ENCODE measurements around the gene NFKBIE.
"Not testable (repeated sequence)": the region's sequence is repeated elsewhere in the genome, so short reads cannot be mapped to it uniquely, and the experiment has no call there.

Gene NFKBIE, protein sequence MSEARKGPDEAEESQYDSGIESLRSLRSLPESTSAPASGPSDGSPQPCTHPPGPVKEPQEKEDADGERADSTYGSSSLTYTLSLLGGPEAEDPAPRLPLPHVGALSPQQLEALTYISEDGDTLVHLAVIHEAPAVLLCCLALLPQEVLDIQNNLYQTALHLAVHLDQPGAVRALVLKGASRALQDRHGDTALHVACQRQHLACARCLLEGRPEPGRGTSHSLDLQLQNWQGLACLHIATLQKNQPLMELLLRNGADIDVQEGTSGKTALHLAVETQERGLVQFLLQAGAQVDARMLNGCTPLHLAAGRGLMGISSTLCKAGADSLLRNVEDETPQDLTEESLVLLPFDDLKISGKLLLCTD

GRCh38 chr6:44265007-44265721, at the start of gene NFKBIE:
TSS of gene NFKBIE (minus strand) at chr6:44265551. CDS start at chr6:44265346, 205 bp downstream.
- peak; percentile 87 for DNase-seq (ENCODE audit: low spot score)

- not testable (repeated sequence) for DNase-seq (ENCODE audit: low spot score)
These were observed 49.3 kb upstream of the NFKBIE start for GRCh38 chr6:44314657-44315056.

- DNase-seq (ENCODE audit: low spot score), result peak; percentile 80
These were observed 47.8 kb upstream of the NFKBIE start, which contains the start of gene AARS2 for GRCh38 chr6:44312901-44313788. TSS of gene AARS2 (minus strand) at chr6:44313347. CDS start at chr6:44313323, 24 bp downstream.

GRCh38 chr6:44311767-44312166, 46.4 kb upstream of the NFKBIE start:
- DNase-seq (ENCODE audit: low spot score), result no peak

DNA sequence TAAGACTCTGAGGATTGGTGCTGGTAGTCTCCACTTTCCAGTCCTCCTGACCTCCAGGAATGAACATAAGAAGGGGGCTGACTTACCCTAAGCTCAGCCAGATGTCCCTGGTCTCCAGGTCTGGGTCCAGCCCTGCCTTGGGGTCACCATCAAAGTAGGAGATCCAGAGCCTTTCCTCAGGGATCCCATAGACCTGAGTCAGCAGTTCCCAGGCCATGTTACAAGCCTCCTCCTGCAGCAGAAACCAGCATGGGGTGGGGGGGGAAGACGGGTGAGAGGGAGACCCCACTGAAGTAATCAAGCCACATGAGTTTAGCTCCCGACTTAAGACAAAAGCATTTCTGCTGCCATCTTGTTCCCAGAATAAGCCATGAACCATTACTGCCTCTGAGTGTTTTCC, 46.0 kb upstream of the NFKBIE start:
- no peak for DNase-seq (ENCODE audit: low spot score)

- no peak for DNase-seq (ENCODE audit: low spot score)
These were observed 44.9 kb upstream of the NFKBIE start for GRCh38 chr6:44310241-44310640.

DNA sequence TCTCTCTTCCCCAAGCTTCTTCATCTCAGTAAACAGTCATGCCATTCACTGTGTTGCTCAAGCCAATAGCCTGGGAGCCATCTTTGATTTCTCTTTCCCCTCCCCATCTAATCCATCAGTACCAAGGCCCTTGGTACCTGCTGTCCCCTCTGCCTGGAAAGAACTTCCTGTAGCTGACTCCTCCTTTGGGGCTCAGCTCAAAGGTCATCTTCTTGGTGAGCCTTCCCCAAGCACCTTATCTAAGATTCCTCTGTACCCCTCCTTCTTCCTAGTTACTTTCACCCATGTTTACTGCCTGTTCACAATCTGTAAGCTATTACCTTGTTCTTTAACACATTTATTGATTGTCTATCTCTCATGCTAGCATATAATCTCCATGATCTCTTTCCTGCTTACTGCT, 44.3 kb upstream of the NFKBIE start:
- DNase-seq (ENCODE audit: low spot score), result no peak

DNA sequence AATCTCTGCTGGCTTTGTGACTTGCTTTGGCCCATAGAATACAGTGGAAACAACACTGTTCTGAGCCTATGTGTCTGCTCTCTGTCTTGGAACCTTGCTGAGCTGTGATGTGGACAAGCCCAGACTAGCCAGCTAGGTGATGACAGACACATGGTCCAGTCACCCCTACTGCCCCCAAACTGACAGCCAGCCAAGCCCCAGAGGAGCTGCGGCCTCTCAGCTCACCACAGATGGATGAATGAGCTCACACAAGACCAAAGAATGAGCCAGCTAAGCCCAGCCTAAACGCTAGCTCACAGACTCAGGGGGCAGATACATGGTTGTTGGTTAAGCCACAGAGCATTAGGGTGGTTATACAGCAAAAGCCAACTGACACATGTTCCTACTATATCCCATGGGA, 43.7 kb upstream of the NFKBIE start:
- DNase-seq (ENCODE audit: low spot score), result no peak

DNA sequence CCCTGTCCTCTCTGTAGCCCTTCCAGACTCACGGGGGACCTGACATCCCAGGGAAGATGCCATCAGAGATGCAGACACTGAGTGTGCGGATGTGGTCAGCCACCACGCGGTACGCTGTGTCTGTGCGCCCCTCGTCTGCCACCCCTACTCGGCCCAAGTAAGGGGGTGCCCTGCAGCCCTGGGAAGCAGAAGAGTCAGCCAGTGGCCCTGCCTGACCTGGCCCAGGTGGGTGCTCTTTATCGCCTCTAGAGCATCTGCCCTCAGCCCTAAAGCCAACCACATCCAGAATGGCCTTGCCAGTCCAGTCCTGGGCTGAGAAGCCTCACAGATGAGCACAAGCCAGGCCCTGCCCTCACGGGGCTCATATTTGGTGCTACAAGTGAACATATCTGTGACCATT, 41.9 kb upstream of the NFKBIE start:
- no peak for DNase-seq (ENCODE audit: low spot score)

DNA sequence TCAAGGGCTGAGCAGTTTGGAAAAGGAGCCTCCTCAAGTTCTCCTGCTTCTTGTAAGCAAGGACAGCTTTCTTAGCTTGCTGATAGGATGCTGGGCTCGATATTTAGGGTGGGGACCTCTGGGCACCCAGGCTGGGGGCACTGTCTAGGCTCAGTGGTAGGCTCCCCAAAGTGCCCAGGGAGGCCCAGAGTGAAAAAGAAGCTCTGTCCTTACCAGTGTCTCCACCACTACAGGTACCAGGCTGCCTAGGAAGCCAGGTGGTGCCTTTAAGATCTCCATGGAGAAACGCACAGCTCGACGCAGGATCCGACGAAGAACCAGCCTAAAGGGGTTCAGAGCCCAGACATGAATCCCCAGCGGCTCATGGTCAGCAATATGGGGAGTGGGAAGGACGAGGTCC, 41.4 kb upstream of the NFKBIE start:
- no peak for DNase-seq (ENCODE audit: low spot score)

DNA sequence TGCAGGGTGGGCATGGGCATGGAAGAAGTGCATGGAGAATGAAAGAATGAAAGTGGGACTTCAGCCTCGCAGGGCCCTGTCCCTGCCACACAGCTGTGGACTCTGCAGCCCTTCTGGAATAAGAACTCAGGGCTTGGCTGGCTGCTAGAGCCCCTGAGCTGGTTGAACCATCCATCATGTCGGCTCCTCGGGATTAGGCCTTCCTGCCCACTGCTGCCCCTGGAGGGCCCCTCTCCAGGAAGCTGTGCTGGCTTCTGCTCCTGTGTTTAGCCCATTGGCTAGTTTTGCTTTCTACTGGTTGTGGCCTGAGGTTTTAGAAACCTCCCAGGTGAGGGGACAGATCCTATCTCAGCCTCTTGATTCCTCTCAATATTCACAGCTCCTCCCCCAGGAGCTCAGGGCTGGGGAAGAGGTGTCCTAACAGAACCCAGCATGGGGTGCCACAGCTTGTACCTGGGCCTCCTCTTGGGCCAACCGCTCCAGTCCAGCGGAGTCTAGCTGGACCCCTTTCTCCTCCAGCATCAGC, 39.9 kb upstream of the NFKBIE start:
- no peak for DNase-seq (ENCODE audit: low spot score)

DNA sequence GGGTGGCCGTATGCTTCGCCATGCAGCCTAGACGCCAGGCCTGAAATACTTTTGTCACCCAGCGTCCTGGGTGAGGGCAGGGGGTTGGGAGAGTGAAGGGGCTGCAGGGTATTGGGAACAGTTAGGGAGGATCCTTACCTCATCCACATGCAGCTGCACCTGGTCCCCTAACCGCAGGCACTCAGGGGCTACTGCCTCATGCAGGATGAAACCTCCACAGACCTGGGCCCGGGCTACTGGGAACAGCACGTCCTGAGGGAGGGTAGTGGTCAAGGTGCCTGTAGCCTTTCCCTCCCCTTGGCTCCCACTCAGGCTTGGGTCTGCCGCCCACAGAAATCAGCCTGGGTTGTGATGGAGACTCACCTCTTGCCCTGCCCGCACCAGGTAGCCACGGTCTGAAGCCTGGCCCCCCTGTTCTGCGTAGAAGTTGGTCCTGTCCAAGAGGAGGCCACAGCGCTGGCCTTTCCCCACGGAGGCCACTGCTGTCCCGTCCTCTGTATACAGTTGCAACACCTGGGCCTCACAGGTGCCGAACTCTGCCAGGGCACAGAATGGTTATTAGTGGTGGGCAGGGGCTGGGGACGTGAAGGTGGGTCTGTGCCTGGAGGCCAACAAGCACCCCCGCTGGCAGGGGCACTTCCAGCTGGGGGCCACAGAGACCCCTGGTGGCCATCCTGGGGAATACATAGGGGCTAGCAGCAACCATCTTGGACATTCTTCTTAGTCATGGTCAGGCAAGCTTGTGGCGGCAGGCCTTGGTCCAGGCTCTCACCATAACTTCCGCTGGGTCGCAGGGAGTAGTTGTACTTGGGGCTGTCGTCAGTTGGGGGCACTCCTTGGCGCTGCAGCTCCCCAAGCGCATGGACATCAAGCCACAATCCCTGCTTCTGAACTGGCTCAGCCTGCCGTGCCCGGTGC, 39.2 kb upstream of the NFKBIE start:
- no peak for DNase-seq (ENCODE audit: low spot score)

DNA sequence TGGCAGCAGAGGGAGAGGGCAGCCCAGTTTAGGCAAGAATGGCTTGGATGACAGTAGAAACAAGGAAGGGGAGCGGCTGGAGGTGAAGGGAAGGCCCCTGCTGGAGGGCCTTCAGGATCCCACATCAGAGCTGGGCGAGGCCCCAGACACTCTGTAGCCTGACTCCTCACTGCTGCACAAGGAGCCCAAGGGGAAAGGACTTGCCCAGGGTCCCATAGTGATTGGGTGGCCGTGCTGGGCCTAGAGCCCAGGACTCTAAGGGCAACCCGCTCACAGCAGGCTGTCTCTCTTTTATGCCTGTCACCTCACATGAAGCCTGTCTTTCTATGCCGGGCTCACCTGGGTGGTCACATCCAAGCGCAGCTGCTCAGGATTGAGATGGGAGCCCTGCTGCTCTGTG, 38.5 kb upstream of the NFKBIE start:
- DNase-seq (ENCODE audit: low spot score), result no peak

DNA sequence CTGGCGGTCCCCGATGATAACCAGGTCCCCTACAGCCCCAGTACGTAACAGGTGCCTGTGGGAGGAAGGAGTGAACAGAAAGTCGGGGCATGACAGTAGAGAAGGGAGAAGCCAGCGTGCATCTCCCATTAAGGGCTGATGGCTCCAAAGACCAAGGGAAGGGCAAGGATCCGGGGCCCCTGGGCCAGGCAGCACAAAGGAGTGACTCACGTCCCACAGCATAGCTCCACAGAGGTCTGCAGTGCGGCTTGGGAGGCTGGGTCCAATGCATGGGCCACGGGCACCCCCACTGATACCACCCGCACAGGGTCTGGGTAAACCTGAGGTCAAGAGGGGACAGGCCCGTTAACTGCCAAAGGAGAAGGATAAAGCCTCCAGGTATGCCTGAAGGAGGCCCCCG, 37.5 kb upstream of the NFKBIE start:
- no peak for DNase-seq (ENCODE audit: low spot score)

DNA sequence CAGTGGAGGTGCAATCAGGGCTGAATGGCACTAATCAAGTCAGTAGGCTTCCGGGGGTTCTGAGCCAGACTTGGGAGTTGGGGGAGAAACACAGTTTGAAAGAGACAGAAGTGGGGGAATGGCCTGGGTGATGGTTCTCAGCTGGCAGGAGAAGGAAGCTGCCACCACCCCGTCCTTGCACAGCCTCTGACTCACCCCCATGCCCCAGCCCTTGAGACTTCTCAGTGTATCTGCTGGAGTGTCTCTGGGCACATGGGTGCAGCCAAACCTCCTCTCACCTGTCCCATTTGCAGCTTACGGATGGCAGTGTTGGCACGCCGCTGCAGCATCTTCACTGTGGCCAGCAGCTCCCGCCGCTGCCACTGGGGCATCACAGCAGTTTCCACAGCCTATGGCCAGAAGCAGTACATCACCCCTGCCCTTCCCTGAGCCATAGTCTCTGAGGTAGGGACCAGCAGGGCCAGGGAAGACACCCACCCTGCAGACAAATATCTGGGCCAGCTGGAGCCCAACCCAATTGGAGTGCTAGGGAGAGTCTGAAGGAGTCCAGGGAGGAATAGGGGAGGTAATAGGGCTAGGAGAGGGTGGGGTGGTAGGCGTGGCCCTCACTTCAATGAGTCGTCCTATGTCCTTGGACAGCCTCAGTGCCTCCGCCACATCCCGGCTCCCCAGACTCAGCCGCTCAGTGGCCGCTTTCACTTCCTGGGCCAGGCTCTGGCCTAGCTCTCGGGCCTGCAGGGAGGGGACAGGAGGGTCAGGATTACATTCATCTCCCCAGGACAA, 36.6 kb upstream of the NFKBIE start:
- DNase-seq (ENCODE audit: low spot score), result no peak

DNA sequence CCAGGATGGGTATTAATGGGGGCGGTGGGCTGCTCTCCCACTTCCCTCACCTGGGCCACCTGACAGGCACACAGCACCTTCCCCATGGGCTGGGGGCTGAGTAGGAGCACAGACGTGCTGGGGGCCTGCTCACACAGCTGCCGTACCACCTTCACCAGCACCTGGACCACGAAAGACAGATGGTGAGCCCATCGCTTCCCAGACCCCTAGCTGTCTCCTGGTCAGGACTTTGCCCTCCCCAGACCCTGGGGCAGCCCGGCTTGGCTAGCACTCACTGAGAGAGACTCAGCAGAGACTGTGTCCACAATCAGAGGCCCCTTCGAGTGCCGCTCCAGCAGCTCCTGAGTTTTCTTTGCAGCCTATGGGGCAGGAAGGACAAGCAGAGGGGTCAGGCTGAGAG, 35.8 kb upstream of the NFKBIE start:
- DNase-seq (ENCODE audit: low spot score), result no peak

DNA sequence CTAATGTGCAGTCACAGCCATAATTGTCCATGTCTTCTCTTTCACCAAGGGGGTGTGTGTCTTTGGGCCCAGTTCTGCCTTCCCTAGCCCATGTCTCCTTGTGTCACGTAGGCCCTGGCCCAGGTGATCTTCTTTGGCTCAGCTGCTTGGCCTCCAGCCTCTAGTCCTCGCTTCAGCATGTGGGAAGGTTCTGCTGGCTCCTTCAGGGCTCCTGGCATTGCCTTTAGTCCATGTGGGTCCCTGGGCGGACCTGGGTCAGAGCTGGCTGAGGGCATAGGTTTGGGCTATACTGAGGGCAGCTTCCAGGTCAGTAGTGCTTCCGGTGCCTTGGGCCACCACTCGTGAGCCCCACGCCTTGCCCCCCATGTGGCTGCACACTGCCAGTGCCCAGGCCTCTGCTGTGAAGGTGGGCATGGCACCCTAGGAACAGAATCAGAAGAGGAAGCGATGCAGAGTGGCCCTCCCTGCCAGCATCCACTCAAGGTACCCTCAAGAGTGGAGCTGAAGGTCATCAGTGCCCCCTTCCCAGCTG, 35.0 kb upstream of the NFKBIE start:
- DNase-seq (ENCODE audit: low spot score), result no peak

DNA sequence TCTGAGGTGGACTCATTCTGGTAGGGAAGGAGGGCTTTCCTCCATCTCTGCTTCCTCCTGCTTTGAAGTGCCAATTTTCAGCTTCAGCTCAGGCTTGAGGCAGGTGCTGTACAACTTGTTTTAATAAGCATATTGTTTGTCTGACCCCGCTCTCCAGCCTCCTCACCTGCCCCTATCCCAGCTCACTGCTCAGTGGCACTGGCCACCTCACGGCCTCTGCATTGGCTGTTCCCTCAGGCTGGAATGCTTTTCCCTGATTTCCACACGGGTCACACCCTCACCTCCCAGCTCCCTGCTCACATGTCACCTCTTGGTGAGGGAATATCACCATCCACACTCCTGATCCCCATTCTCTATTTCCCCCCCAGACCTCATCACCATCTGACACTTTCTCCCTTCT, 33.5 kb upstream of the NFKBIE start:
- DNase-seq (ENCODE audit: low spot score), result no peak

DNA sequence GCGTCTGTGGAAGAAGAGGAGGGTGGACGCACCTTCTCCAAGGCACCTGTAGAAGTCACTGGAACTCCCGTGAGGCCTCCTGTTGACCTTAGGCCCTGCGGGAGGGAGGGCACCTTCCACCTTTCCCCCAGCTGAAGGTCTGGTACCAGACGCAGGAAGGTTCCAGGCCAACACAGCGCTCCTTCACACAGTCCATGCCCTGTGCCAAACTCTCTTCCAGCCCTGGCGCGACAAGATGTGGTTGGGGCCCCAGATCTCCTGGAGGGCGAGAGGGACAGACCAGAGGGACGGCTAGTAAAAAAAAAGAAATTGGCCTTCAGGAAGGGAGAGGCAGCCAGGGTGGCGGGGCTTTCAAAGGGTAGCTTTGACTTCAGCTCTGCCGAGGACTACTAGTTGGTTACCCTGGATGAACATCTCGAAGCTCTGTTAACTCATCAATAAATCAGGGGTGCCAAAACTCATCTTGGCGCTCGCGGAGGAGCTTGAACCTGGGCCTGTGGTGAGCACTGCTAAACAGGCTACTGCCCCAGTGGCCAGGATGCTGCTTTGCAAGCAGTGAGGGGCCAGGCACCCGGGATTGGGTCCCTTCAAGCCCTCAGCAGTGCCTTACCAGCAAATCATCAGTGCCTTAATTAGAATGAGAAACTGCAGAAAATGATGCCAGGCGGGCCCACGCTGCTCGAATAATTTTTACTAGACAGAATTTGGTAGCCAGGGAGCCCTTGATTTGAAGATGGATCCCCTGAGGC, 32.9 kb upstream of the NFKBIE start:
- DNase-seq (ENCODE audit: low spot score), result no peak
